HG02870 (cell line): ENCODE results near the gene GLS.
"Not testable (repeated sequence)": the region's sequence is repeated elsewhere in the genome, so short reads cannot be mapped to it uniquely, and the experiment has no call there.

Experiments
- ATAC-seq: cut with Tn5 transposase; IDR thresholded peaks from one replicate; pipeline ENCODE4 v1.9.1; 2021; ENCODE audit warnings: mild to moderate bottlenecking, moderate library complexity; ENCODE audit not compliant: unreplicated experiment

Gene GLS

DNA sequence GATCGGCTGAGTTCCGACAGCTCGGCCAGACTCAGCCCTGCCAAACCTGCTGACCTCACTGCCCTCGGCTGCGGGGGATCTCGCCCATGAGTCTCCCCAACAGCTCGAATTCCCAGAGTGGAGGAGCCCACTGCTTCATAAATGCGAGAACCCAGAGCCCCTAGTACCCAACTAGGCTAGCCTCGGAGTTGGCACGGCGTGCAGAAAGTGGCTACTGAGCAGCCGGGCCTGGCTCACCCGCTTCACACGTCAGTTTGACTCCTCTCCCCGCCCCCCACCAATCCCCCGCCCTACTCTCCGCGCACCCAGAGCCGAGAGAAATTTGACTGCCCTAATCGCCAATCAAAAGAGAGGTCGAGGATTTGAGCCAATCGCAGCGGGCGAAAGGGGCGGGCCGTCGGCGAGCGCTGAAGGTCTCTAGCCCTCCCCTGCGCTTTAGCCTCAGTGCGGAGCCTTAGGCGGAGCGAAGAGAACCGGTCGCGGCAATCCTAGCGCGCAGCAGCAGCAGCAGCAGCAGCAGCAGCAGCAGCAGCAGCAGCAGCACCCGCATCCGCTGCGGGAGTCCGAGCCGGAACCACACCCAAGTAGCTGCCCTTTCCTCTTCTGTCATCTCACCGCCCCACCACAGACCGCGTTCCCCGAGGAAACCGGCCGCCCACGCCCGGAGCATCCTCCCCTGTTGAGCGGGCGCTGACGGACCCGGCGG lies at the start of gene GLS:
Gene GLS, plus strand, starts transcription at position 444 of the 706 bp plus-strand sequence. CDS start 264 bp downstream, outside the sequence.
- peak; percentile 73 for ATAC-seq

DNA sequence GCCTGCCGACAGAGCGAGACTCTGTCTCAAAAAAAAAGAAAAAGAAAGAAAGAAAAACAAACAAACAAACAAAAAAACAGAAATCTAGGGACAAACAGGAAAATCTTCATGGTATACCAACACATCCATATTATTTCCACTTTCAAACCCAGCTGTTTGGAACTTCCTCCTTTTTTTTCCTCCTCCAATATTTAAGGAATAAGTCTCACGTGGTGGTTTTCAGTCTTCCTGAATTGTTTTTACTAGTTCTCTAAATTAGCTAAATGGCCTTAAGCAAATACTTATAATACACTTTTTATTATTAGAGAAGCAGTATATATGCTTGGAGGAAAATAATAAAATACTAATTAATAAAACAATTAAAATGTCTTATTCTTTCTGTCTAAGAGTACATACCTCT lies 48.7 kb upstream of the GLS start:
- ATAC-seq, result no peak

- ATAC-seq, result no peak
Measured at GRCh38 chr2:190834890-190835208, 45.8 kb upstream of the GLS start.

- ATAC-seq, result no peak
Measured at GRCh38 chr2:190835303-190835930, 45.2 kb upstream of the GLS start.

DNA sequence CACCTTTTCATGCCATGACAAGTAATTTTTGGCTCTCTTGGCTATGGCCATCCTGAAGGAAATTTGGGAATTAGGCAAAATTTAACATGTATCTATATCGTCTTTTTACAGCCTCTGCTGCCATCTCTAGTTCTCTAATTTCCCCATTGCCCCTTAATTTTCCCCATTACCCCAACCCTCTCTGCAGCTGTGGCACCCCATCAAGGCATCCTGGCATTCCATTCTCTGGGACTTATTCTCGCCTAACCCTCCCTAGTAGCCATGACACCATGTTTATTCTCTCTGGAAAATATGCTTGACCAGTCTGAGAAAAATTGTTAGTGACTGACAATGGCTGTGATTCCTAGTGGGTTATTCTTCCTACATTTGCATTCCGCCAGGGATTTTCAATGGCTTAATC lies 43.9 kb upstream of the GLS start:
- ATAC-seq, result no peak

DNA sequence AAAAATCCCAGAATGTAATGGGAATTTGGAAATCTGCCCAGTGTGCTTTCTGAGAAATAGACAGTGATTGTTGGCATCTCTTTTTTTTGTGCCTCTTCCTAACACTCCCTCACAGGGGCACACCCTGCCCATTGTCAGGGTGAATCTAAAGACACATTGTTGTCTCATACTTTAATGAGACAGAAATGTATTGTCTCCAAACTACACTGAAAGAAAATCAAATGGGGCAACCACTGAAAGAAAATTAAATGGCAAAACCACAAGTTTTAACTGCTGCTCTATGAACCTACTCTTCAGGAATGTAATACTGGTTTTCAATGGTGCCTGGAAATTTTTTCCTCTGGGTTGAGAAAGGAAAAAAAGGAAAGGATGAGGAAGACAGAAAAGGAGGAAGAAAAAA lies 43.2 kb upstream of the GLS start:
- no peak for ATAC-seq

- no peak for ATAC-seq
Measured at GRCh38 chr2:190837952-190838361, 42.7 kb upstream of the GLS start.

GRCh38 chr2:190838492-190838910 lies 42.1 kb upstream of the GLS start:
- ATAC-seq, result no peak

- ATAC-seq, result no peak
Measured at GRCh38 chr2:190840569-190841172, 40.0 kb upstream of the GLS start.

DNA sequence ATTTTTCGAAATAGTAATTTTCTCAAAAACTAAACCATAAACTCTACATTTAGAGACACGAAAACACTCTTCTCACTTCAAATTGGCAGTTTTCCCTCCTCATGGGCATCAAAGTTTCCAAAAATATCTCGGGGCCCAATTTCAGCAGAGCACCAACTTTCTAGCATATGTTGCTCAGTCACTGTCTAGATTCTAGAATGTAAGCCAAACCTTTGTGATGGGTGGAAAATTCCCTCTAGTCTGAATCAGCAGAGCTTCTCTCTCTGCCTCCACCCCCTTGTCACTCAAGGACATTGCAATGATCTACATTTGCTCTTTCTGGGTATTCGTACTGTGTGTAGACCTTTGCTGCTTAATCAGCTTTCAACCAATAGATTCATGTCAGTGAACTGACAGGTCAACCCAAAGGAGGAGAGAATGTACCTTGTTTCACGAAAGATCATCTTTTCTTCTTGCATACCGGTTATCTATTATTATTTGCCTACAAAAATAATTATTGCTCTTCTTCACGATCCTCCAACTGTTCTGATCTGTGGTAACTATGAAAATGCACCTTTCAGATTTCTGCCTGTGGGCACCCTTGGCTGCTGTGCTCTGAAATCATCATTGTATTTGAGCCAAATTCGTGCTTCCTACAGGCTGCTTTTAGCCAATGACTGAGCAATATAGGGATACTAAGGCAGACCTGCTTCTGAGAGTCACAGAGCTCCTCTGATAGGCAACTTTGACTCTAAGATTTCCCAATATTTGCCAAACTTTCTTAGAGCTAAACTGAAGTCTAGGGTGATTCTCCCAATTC lies 38.7 kb upstream of the GLS start:
- no peak for ATAC-seq

- ATAC-seq, result no peak
Measured at GRCh38 chr2:190842606-190843104, 38.0 kb upstream of the GLS start.

- ATAC-seq, result peak; percentile 98
Measured at GRCh38 chr2:190843890-190844699, 36.5 kb upstream of the GLS start.

DNA sequence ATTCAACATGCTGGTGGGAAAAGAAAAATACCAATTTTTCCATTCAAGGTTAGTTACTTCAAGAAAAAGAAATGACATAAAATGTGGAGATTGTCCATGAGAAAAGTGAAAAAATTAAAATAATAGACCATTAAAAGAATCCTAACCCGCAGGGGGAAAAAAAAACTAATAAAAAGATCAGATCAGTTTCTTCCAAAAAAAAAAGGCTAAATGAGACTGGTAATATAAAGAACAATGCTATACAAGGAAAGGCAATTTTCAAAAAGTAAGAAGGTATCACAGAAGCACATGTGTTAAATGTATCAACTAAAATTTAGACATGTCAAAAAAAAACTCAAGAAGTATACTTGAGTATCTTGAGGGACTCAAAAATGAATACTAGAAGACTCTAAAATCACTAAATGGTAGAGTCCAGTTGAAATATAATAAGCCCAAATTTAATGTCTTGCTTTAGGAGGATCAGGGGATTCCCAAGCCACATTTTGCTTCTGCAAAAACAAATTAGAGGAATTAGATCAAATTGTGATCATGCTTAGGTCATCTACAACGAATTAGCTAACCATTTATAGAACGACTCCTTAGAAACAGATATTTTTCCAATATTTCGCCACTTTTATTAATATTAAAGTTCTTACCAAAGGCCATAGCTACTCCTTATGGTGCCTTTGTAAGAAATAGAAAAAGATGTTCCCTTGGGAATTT lies 35.8 kb upstream of the GLS start:
- no peak for ATAC-seq

DNA sequence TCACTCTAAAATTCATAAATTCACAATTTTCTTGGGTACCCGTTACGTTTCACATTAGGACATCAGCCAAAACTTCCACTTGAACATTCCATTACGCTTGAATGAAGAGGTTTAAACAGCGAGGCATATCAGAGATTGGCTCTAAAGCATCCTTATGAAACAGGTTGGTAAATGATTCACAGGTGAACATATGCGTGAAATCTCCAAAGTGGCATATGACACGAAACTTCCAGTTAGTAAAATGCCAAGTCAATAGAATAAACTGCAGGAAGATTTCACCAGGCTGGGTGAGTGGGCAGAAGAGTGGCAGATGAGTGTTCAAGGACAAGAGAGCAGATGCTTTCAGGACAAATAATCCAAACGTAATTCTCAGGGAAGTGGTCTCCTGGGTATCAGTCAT lies 33.9 kb upstream of the GLS start:
- ATAC-seq, result no peak

DNA sequence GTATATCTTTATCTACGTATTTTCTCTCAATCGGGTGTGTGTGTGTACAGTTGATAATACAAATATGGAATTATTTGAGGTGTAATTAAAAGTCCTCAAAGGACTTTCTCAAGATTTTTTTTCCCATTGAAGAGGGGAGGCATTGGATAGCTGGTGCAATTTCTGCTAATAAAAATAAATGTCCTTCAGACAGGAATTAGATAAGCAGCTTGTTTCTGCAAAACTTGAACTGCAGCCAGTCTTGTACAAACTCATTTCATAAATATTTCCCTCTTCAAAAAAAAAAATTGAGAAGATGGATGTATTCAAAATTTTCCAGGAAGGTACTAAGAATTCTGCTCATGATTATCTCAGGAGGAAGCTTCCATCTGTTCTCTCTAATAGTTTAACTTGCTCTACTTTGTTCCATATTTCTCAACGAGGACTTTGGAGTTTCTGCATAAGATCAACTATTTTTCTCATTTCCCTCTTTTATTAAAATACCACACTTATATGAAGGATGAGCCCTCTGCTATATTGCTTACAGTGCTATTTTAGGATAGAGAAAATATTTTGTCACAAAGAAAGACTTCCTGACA lies 33.0 kb upstream of the GLS start:
- ATAC-seq, result no peak

DNA sequence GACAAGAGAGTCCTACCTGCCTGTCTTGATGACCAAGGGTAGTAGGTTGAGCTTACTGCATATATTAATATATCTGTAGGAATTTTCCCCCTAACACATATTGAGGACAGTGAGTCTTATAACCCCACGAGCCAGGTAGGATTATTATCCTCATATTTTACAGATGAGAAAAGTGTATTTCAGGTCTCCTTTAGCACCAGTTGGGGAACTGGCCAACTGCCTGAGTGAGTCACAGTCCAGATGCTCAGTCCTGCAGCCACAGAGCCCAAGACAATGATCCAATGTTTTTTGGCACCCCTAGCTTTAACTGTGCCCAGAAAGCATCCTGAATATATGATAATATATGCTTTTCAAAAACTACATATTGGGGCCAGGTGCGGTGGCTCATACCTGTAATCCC lies 30.8 kb upstream of the GLS start:
- ATAC-seq, result no peak

- ATAC-seq, result not testable (repeated sequence)
Measured at GRCh38 chr2:190853022-190853421, 27.6 kb upstream of the GLS start.

- peak; percentile 73 for ATAC-seq
Measured at GRCh38 chr2:190853531-190854383, 26.9 kb upstream of the GLS start.

DNA sequence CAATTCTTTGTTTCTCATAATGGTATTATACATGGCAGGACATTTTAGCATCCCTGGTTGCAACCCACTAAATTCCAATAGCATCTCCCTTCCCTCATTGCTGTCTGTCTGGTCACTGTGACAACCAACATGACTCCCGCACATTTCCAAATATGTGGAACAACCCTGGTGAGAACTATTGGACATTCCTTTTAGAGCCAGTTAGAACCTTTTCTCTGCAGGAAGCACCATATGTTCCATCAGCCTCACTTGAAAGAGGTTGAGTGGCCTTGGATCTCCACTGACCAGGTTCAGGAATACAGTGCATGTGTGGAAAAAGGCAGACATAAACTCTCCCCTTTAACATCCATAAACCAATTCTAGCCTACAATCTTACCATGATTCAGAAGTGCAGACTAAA lies 25.9 kb upstream of the GLS start:
- no peak for ATAC-seq
